ENCODE results near the gene PRKCQ. TPM values are rescaled to one million over a fixed set of nuclear protein-coding genes. Genes with fewer than 3 reads are reported as not detected.

PRKCQ gene
- total RNA-seq, 2 experiments from 2014 or later: 4.0 to 7.8 TPM

DNA sequence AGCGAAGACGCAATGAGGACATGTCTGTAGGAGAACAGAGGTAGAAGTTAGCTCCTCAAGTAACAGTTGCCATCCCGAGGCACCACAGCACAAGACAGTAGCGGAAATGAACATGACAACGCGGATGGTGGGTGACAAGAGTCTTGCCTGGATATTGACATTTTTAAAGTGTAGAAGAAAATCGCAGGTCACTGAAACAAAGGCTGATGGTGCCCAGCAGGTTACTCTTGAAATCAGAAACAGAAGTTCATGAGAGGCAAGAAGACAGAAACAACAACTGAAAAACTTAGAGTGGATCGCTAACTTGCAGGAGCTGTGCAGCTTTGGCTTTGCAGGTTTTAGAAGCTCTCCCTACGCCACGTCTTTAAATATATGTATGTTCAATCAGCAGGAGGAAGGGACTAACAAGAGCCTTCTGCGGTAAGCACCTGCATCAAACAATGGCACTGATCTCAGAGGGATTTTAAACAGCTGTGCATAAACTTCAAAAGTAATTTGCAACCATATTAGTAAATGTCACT lies 1.8 kb downstream of the PRKCQ start:
- no TSS peak for BruUV-seq (replicated peaks)
- CTCF ChIA-PET (ENCODE audit: unreplicated experiment): interaction anchor here (0.5 kb wide), 1 partner anchor 9 kb away, joined by 3 read pairs; no protein-coding TSS in a partner anchor
- TF ChIP-seq, protein P1, sequence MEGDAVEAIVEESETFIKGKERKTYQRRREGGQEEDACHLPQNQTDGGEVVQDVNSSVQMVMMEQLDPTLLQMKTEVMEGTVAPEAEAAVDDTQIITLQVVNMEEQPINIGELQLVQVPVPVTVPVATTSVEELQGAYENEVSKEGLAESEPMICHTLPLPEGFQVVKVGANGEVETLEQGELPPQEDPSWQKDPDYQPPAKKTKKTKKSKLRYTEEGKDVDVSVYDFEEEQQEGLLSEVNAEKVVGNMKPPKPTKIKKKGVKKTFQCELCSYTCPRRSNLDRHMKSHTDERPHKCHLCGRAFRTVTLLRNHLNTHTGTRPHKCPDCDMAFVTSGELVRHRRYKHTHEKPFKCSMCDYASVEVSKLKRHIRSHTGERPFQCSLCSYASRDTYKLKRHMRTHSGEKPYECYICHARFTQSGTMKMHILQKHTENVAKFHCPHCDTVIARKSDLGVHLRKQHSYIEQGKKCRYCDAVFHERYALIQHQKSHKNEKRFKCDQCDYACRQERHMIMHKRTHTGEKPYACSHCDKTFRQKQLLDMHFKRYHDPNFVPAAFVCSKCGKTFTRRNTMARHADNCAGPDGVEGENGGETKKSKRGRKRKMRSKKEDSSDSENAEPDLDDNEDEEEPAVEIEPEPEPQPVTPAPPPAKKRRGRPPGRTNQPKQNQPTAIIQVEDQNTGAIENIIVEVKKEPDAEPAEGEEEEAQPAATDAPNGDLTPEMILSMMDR (conservative IDR thresholded peaks at IDR 0.05; ENCODE audit: low read length): no peak
- Histone ChIP-seq H3K4me2 (ENCODE audit: low read length) (peak overlapping the region; percentile 86), H3K27ac (ENCODE audit: low read depth, low read length, poor library complexity, severe bottlenecking) (no peak overlapping the region), H3K4me1 (ENCODE audit: insufficient read depth, low read length, poor library complexity, severe bottlenecking) (peaks cover 27% of the 10 kb centered on the region), H4K20me1 (ENCODE audit: insufficient read depth, low read length) (no peaks in the 10 kb centered on the region), H3K4me3 (ENCODE audit: low read depth, low read length, poor library complexity, severe bottlenecking) (peak overlapping the region; percentile 71), H3K9me2 (ENCODE audit: insufficient read depth, low read length) (no peaks in the 10 kb centered on the region), H3K9me3 (ENCODE audit: low read length) (no peaks in the 10 kb centered on the region), H2AFZ (ENCODE audit: low read length) (no peak overlapping the region), H3K36me3 (ENCODE audit: insufficient read depth, low read length) (peaks cover 4% of the 10 kb centered on the region), H3K79me2 (ENCODE audit: insufficient read depth, low read depth, low read length) (peaks cover 6% of the 10 kb centered on the region; the same call in 1 of the 2 replicates)
- DNase-seq (ENCODE audit: low spot score): peak; percentile 62
- POLR2A ChIA-PET: interaction anchor here (0.7 kb wide), 1 partner anchor 325 kb away, joined by 5 read pairs; no protein-coding TSS in a partner anchor
- intact Hi-C loops (cut with micrococcal nuclease; ENCODE audit: unreplicated experiment): no loop called here

DNA sequence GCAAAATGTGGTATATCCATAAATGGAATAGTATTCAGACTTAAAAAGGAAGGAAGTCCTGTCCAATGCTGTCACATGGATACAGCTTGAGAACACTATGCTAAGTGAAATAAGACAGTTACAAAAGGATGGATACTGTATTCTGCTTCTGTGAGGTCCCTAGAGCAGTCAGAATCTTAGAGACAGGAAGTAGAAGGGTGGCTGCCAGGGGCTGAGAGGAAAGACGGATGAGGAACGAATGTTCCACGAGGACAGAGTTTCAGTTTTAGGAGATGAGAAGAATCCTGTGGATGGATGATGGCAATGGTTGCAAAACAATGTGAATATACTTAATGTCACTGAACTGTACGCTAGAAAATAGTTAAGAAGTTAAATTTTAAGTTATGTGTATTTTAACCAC lies 3.8 kb downstream of the PRKCQ start:
- no TSS peak for BruUV-seq (replicated peaks)
- intact Hi-C loops (cut with micrococcal nuclease; ENCODE audit: unreplicated experiment): no loop called here
- H3K4me1 ChIP-seq (ENCODE audit: insufficient read depth, low read length, poor library complexity, severe bottlenecking): peaks cover 21% of the 10 kb centered on the region
- no peaks in the 10 kb centered on the region for H4K20me1 ChIP-seq (ENCODE audit: insufficient read depth, low read length)
- DNase-seq (ENCODE audit: low spot score): no peak
- ChIA-PET CTCF (ENCODE audit: unreplicated experiment) (no interaction called here), POLR2A (interaction anchor here (0.6 kb wide), 3 partner anchors 96 to 485 kb away, joined by 3 to 5 read pairs (median 5); no protein-coding TSS in a partner anchor)
- peaks cover 6% of the 10 kb centered on the region; the same call in 1 of the 2 replicates for H3K79me2 ChIP-seq (ENCODE audit: insufficient read depth, low read depth, low read length)
- no peaks in the 10 kb centered on the region for H3K9me2 ChIP-seq (ENCODE audit: insufficient read depth, low read length)
- H2AFZ ChIP-seq (ENCODE audit: low read length): no peak overlapping the region
- no peaks in the 10 kb centered on the region for H3K9me3 ChIP-seq (ENCODE audit: low read length)
- H3K4me2 ChIP-seq (ENCODE audit: low read length): no peak overlapping the region
- H3K27ac ChIP-seq (ENCODE audit: low read depth, low read length, poor library complexity, severe bottlenecking): no peak overlapping the region
- no peaks in the 10 kb centered on the region for H3K36me3 ChIP-seq (ENCODE audit: insufficient read depth, low read length)
- H3K4me3 ChIP-seq (ENCODE audit: low read depth, low read length, poor library complexity, severe bottlenecking): no peak overlapping the region
- TF ChIP-seq, protein P1 (conservative IDR thresholded peaks at IDR 0.05; ENCODE audit: low read length): no peak
- no peak for TF ChIP-seq EZH2phosphoT487 (IDR thresholded peaks at IDR 0.05; ENCODE audit: borderline replicate concordance, low read depth, low read length)

DNA sequence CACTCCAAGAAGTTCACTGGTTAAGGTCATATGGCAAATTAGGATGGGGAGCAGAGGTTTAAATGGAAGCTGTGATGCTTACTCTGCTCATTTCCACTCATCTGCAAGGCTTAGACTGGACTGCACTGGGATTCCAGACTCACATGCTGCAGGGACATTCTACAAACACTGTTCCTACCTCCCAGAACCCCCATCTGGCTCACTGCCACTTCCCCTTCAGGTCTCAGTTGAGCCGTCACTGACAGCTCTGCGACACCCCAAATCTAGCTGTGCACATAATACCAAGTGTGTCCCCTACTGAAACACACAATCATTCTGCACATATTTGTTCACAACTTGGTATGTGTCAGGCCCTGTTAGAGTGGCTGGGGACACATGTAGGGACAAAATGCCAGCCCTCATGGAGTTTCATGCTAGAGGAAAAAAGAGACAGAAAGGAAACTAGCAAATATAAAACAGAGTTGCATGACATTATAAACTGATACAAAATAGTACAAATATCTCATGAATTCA lies 5.4 kb downstream of the PRKCQ start:
- intact Hi-C loops (cut with micrococcal nuclease; ENCODE audit: unreplicated experiment): no loop called here
- BruUV-seq (replicated peaks): no TSS peak
- no peak overlapping the region for H2AFZ ChIP-seq (ENCODE audit: low read length)
- H3K4me2 ChIP-seq (ENCODE audit: low read length): no peak overlapping the region
- H3K9me3 ChIP-seq (ENCODE audit: low read length): no peaks in the 10 kb centered on the region
- TF ChIP-seq, protein P1 (conservative IDR thresholded peaks at IDR 0.05; ENCODE audit: low read length): no peak
- TF ChIP-seq EZH2phosphoT487 (IDR thresholded peaks at IDR 0.05; ENCODE audit: borderline replicate concordance, low read depth, low read length): no peak
- H4K20me1 ChIP-seq (ENCODE audit: insufficient read depth, low read length): no peaks in the 10 kb centered on the region
- H3K27ac ChIP-seq (ENCODE audit: low read depth, low read length, poor library complexity, severe bottlenecking): no peak overlapping the region
- peaks cover 20% of the 10 kb centered on the region for H3K4me1 ChIP-seq (ENCODE audit: insufficient read depth, low read length, poor library complexity, severe bottlenecking)
- CTCF ChIA-PET (ENCODE audit: unreplicated experiment): no interaction called here
- H3K79me2 ChIP-seq (ENCODE audit: insufficient read depth, low read depth, low read length): no peaks in the 10 kb centered on the region
- no peak overlapping the region for H3K4me3 ChIP-seq (ENCODE audit: low read depth, low read length, poor library complexity, severe bottlenecking)
- DNase-seq (ENCODE audit: low spot score): no peak
- H3K36me3 ChIP-seq (ENCODE audit: insufficient read depth, low read length): no peaks in the 10 kb centered on the region
- POLR2A ChIA-PET: no interaction called here
- H3K9me2 ChIP-seq (ENCODE audit: insufficient read depth, low read length): no peaks in the 10 kb centered on the region

Measured in OCI-LY7 (cell line).